Epithelial cell of esophagus (primary cell): Measurements from ENCODE around the gene PADI1.

Source experiments
- DNase-seq: peaks from one replicate; pipeline ENCODE4 v3.0.0; 2010; ENCODE audit warnings: low read depth
- H3K4me3 ChIP-seq: 2 replicates; pipeline ENCODE4 v1.5.1; 2011; ENCODE audit warnings: mild to moderate bottlenecking, low read length, control low read depth
- TF ChIP-seq, protein P1 (sequence below): IDR thresholded peaks from 2 replicates; pipeline ENCODE4 v1.5.1; 2011; ENCODE audit warnings: low read depth, mild to moderate bottlenecking, low read length, control low read depth, inconsistent platforms; ENCODE audit not compliant: insufficient read depth; ENCODE audit errors: missing control alignments

PADI1 gene

DNA sequence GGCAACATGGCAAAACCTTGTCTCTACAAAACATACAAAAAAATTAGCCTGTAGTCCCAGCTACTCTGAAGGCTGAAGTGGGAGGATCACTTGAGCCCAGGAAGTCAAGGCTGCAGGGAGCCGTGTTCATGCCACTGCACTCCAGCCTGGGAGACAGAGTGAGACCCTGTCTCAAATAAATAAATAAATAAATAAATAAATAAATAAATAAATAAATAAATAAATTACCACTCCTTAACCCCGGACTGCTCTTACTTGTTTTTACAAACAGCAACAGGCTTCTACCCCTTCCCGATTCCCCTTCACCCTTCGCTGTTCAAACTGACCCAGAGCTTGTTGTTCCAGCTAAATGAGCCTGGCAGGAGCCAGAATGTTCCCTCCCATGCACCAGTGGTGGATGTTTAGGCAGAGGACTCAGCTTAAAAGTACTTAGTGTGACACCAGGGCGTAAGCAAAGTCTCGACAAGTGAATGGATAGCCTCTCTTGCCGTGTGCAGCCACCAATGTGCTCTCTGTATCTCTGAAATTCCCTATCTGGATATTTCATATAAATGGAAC is 22.5 kb downstream of the PADI1 start:
- no peak overlapping the region for H3K4me3 ChIP-seq
- TF ChIP-seq, protein P1, sequence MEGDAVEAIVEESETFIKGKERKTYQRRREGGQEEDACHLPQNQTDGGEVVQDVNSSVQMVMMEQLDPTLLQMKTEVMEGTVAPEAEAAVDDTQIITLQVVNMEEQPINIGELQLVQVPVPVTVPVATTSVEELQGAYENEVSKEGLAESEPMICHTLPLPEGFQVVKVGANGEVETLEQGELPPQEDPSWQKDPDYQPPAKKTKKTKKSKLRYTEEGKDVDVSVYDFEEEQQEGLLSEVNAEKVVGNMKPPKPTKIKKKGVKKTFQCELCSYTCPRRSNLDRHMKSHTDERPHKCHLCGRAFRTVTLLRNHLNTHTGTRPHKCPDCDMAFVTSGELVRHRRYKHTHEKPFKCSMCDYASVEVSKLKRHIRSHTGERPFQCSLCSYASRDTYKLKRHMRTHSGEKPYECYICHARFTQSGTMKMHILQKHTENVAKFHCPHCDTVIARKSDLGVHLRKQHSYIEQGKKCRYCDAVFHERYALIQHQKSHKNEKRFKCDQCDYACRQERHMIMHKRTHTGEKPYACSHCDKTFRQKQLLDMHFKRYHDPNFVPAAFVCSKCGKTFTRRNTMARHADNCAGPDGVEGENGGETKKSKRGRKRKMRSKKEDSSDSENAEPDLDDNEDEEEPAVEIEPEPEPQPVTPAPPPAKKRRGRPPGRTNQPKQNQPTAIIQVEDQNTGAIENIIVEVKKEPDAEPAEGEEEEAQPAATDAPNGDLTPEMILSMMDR: no peak
- no peak for DNase-seq

DNA sequence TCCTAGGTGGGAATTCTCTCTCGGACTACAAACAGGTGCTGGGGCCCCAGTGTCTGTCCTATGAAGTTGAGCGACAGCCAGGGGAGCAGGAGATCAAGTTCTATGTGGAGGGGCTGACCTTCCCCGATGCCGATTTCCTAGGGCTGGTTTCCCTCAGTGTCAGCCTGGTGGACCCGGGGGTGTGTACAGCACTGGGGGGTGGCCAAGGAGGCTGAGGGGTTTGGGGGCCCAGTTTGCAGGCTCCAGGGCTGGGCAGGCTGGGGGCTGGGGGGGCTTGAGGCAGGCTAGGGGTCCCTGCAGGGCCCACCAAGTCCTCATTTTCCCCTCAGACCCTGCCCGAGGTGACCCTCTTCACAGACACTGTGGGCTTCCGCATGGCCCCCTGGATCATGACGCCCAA is 23.7 kb downstream of the PADI1 start:
- H3K4me3 ChIP-seq: no peak overlapping the region
- DNase-seq: no peak
- TF ChIP-seq, protein P1: no peak

DNA sequence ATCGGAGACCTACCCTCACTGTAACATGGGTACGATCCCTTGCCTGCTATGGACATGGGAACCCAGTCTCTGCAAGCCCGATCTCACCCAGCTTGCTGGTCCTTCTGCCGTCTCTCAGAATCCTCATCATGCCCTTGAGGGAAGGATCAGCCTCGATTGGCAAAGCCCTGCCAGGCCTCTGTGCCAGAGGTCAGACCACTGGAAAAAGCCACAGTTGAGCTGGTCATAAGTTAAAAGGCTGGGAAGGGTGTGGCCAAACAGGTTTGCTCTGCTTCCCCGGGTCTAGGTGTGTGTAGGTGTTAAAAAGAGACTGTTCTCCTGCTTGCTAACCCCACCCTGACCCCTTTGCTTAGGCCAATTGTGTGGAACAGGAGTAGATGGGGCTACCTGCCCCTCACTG is 24.5 kb downstream of the PADI1 start:
- TF ChIP-seq, protein P1: no peak
- peak; percentile 36 for DNase-seq
- H3K4me3 ChIP-seq: no peak overlapping the region

DNA sequence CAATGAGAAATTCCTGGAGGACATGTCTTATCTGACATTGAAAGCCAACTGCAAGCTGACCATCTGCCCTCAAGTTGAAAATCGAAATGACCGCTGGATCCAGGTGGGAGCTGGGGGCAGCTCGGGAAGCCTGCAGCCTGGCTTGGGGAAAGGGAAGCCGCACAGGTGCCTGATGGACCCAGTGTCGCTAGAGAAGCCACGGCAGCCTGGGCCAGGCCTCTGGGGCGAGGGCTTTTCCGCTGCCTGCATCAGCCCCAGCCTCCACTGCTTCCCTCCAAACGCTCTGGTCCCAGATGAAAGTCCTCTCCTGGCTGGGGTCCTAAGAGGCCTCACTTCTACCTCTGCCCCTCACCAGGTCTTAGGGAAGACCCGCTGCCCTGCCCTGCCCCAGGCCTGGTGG is 25.2 kb downstream of the PADI1 start:
- no peak overlapping the region for H3K4me3 ChIP-seq
- DNase-seq: no peak
- TF ChIP-seq, protein P1: no peak

DNA sequence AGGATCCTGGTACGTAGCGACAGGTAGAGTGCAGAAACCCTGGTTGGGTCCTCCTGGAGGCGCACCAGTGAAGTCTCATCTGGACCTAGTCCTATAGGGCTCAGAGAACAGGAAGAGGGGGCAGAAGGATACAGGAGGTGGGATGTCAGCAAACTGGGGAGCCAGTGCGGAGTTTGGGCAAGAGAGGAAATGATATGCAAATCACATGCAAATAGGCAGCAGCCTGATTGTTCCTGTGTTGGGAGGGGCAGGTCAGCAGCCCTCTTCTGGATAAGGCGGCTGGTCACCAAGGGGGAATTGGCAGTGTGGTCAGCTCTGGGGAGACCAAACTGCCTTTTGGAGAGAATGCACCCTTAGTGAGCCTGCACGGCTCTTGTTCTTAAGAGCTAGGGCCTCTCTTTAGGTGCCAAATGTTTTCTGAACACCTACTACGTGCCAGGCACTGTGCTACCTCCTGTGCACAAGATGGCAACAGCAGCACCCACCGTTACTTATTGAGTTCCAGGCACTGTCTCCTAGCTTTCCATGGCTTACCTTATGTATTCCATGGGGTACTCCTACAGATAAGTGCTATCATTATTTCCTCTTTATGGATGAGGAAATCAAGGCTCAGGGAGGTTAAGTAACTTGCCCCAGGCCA is 25.9 kb downstream of the PADI1 start:
- no peak for DNase-seq
- no peak overlapping the region for H3K4me3 ChIP-seq
- TF ChIP-seq, protein P1: no peak

DNA sequence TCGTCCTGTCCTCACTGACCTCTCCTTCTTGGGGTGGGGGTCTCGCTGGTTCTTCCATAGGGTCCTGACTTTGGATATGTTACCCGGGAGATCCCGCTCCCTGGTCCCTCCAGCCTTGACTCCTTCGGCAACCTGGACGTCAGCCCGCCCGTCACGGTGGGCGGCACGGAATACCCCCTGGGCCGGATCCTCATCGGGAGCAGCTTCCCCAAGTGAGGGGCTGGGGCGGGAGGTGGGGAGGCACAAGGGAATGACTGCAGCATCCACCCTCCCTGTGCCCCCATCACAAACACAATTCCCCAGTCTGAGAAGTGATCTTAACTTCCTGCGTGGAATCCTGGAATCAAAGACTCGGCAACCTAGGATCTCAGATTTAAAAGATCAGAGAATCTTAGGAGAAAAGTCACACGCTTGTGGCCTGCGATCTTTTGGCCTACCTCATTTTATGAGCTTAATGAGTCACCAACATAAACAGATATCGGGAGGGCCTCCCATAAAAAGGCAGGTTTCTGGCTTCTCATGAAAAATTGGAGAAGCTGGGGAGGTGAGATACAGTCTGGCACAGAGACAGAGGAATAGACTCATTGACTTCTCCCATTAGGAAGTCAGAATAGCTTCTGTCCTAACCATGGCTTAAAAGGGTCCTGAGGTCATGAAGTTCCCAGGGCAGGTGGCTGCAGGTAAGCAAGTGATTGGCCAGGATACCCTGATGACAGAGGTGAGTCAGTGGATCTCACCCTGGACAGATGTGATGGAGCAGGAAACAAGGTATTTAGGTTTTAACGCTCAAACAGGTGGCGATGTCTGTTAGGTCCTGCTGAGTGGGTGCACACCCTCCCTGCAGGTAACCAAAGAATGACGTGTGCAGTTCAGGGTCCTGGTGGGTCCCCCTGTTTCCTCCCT is 28.1 kb downstream of the PADI1 start:
- TF ChIP-seq, protein P1: no peak
- DNase-seq: peak; percentile 88
- H3K4me3 ChIP-seq: no peak overlapping the region
